ENCODE measurements around the gene LTA. TPM values are rescaled to one million over a fixed set of nuclear protein-coding genes. Genes with fewer than 3 reads are reported as not detected.

The LTA gene
- total RNA-seq, 3 donors from 2014 or later, result 0.29 TPM; not detected in 2

DNA sequence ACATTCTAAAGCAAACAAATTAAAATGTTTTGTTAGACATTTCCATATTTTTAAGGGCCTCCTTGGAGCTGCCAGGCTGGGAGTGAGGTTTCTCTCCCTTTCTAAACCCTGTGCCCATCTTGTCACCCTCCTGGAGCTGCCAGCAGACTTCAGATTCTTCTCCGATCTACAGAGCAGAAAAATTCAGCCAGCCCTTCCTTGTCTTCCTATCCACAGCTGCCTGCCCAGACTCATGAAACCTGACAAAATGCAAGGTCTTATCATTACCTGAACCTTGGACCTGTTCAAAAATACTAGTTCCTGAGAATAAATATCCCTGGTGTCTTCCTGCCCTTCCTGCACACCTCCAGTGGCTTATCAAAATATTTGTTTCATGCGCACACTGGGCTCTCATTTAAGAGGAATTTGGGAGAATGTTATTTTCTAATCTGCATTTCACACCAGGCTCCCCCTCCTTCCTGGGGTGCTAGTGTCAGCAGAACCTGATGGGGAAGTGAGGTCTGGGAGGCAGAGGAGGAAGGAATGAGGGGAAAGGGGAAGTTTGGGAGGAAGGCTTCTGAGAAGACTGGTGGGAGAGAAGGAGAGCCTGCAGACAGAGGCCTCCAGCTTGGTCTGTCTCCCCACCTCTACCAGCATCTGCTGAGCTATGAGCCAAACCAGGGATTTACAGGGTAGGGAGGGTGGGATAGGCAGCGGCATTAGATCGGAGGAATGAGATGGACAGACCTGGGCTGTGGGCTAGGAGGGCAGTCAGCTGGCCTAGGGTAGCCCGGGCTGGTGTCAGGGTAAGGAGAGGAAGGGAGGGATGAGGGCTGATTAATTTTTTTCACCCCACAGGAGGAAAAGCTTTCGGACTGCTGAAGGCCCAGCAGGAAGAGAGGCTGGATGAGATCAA, 42.8 kb downstream of the LTA start, which contains the start of gene AIF1:
Gene AIF1, plus strand, starts transcription at position 551 of the 895 bp plus-strand sequence. Its CDS starts 96 bp downstream, at position 647.
- Histone ChIP-seq H3K4me3 (peak within 1 kb of the TSS in 2 of 3 donors; percentile 5 to 27), H3K27ac (no peak within 1 kb of the TSS), H3K27me3 (no peaks in the 10 kb centered on the region), H3K4me1 (no peaks in the 10 kb centered on the region), H3K9me3 (no peaks in the 10 kb centered on the region), H3K36me3 (no peaks in the 10 kb centered on the region)
- intact Hi-C loops (cut with DNase I; ENCODE audit: low total_unique reads), result no loop called here
- no peak for TF ChIP-seq CTCF (IDR thresholded peaks at IDR 0.05)
- no peak for TF ChIP-seq POLR2AphosphoS5 (IDR thresholded peaks at IDR 0.05)
- TF ChIP-seq POLR2A (IDR thresholded peaks at IDR 0.05), result no peak
- no peak for DNase-seq (ENCODE audit: low spot score in 2 of 2)

GRCh38 chr6:31615748-31616147, 43.7 kb downstream of the LTA start:
- DNase-seq (ENCODE audit: low spot score in 2 of 2), result no peak
- intact Hi-C loops (cut with DNase I; ENCODE audit: low total_unique reads), result no loop called here
- TF ChIP-seq POLR2A (IDR thresholded peaks at IDR 0.05) (no peak), POLR2AphosphoS5 (IDR thresholded peaks at IDR 0.05) (no peak), CTCF (IDR thresholded peaks at IDR 0.05) (no peak)
- H3K27ac ChIP-seq, result no peak overlapping the region
- no peaks in the 10 kb centered on the region for H3K4me1 ChIP-seq
- H3K4me3 ChIP-seq, result peak overlapping the region in 2 of 3 donors; percentile 5 to 27
- H3K9me3 ChIP-seq, result no peaks in the 10 kb centered on the region
- H3K27me3 ChIP-seq, result no peaks in the 10 kb centered on the region
- no peaks in the 10 kb centered on the region for H3K36me3 ChIP-seq

- Histone ChIP-seq H3K4me3 (no peak overlapping the region), H3K27me3 (no peaks in the 10 kb centered on the region), H3K9me3 (no peaks in the 10 kb centered on the region), H3K4me1 (peaks cover 3 to 5% of the 10 kb centered on the region in 2 donors), H3K36me3 (no peaks in the 10 kb centered on the region), H3K27ac (no peak overlapping the region)
- no peak for DNase-seq (ENCODE audit: low spot score in 2 of 2)
- TF ChIP-seq POLR2AphosphoS5 (IDR thresholded peaks at IDR 0.05), result no peak
- TF ChIP-seq POLR2A (IDR thresholded peaks at IDR 0.05), result no peak
- no peak for TF ChIP-seq CTCF (IDR thresholded peaks at IDR 0.05)
- intact Hi-C loops (cut with DNase I; ENCODE audit: low total_unique reads), result no loop called here
These were observed 44.9 kb downstream of the LTA start for GRCh38 chr6:31617010-31617409.

- H3K27me3 ChIP-seq, result no peaks in the 10 kb centered on the region
- H3K4me3 ChIP-seq, result peak overlapping the region; percentile 79 to 93 (median 89)
- no peaks in the 10 kb centered on the region for H3K9me3 ChIP-seq
- H3K4me1 ChIP-seq, result peaks cover 8 to 10% of the 10 kb centered on the region in 2 donors
- DNase-seq (ENCODE audit: low spot score in 2 of 2), result peak; percentile 98 to 99
- H3K36me3 ChIP-seq, result peaks cover 6% of the 10 kb centered on the region
- TF ChIP-seq POLR2AphosphoS5 (IDR thresholded peaks at IDR 0.05) (peak; percentile 95 to 98 (median 97)), CTCF (IDR thresholded peaks at IDR 0.05) (no peak), POLR2A (IDR thresholded peaks at IDR 0.05) (peak; percentile 96)
- peak overlapping the region; percentile 98 to 99 for H3K27ac ChIP-seq
- intact Hi-C loops (cut with DNase I; ENCODE audit: low total_unique reads), result no loop called here
These were observed 47.9 kb downstream of the LTA start for GRCh38 chr6:31619805-31620585.
